HepG2 (cell line): ENCODE results near the gene A3GALT2. TPM values are rescaled to one million over a fixed set of nuclear protein-coding genes. Genes with fewer than 3 reads are reported as not detected.

Experiments used
- AGO2 ChIP-seq: fragments of 200-400 bp; formaldehyde crosslinking; optimal IDR thresholded peaks from 2 replicates; pipeline ENCODE3; 2017; ENCODE audit warnings: mild to moderate bottlenecking, low read depth, low read length, moderate library complexity
- CSRNP1 ChIP-seq: sonication (generic); formaldehyde crosslinking; IDR thresholded peaks from 2 replicates; pipeline ENCODE4 v1.8.1; 2023; ENCODE audit warnings: mild to moderate bottlenecking, missing genetic modification reagents
- FOSL2 ChIP-seq: sonication (generic); formaldehyde crosslinking; IDR thresholded peaks from 2 replicates; pipeline ENCODE4 v1.4.0; 2020; ENCODE audit warnings: missing genetic modification reagents
- GATAD2A ChIP-seq: IDR thresholded peaks from 2 replicates; pipeline ENCODE4 v1.6.1; 2016
- MAF1 ChIP-seq: sonication (generic); formaldehyde crosslinking; IDR thresholded peaks from 2 replicates; pipeline ENCODE4 v1.5.0; 2020; ENCODE audit warnings: missing genetic modification reagents, borderline replicate concordance
- MAX ChIP-seq: IDR thresholded peaks from 2 replicates; pipeline ENCODE4 v1.6.1; 2012; ENCODE audit warnings: inconsistent platforms
- NBN ChIP-seq: fragments of 450-650 bp; conservative IDR thresholded peaks from 2 replicates; pipeline ENCODE4 v1.6.1; 2017
- NFE2L1 ChIP-seq: sonication (generic); formaldehyde crosslinking; IDR thresholded peaks from 2 replicates; pipeline ENCODE4 v1.4.0; 2020; ENCODE audit warnings: missing genetic modification reagents, mild to moderate bottlenecking, borderline replicate concordance
- PCBP1 ChIP-seq: fragments of 200-400 bp; formaldehyde crosslinking; IDR thresholded peaks from 2 replicates; pipeline ENCODE4 v1.6.1; 2017; ENCODE audit warnings: mild to moderate bottlenecking, low read depth, low read length, borderline replicate concordance
- RBFOX2 ChIP-seq: fragments of 200-400 bp; formaldehyde crosslinking; IDR thresholded peaks from 2 replicates; pipeline ENCODE4 v1.6.1; 2017; ENCODE audit warnings: low read depth, mild to moderate bottlenecking, low read length
- RCOR2 ChIP-seq: IDR thresholded peaks from 2 replicates; pipeline ENCODE4 v1.6.1; 2016; ENCODE audit warnings: missing biosample characterization, missing genetic modification reagents
- TBP ChIP-seq: sonication (generic); formaldehyde crosslinking; IDR thresholded peaks from 2 replicates; pipeline ENCODE4 v1.5.0; 2020; ENCODE audit warnings: missing genetic modification reagents
- THAP9 ChIP-seq: sonication (generic); formaldehyde crosslinking; IDR thresholded peaks from 2 replicates; pipeline ENCODE4; 2020; ENCODE audit warnings: missing genetic modification reagents, mild to moderate bottlenecking, borderline replicate concordance
- ZBTB2 ChIP-seq: sonication (generic); formaldehyde crosslinking; IDR thresholded peaks from 2 replicates; pipeline ENCODE4 v1.8.0; 2022; ENCODE audit warnings: low read depth, missing genetic modification reagents
- ZBTB49 ChIP-seq: sonication (generic); formaldehyde crosslinking; IDR thresholded peaks from 2 replicates; pipeline ENCODE4 v1.4.0; 2020; ENCODE audit warnings: missing genetic modification reagents, borderline replicate concordance
- ZNF136 ChIP-seq: sonication (generic); formaldehyde crosslinking; IDR thresholded peaks from 2 replicates; pipeline ENCODE4 v1.8.1; 2022; ENCODE audit warnings: low read depth, mild to moderate bottlenecking, moderate library complexity, missing genetic modification reagents
- ZNF264 ChIP-seq: sonication (generic); formaldehyde crosslinking; IDR thresholded peaks from 2 replicates; pipeline ENCODE4 v1.4.0; 2020; ENCODE audit warnings: missing genetic modification reagents
- ZNF33B ChIP-seq: sonication (generic); formaldehyde crosslinking; IDR thresholded peaks from 2 replicates; pipeline ENCODE4 v1.5.1; 2020; ENCODE audit warnings: mild to moderate bottlenecking, missing genetic modification reagents
- ZNF567 ChIP-seq: sonication (generic); formaldehyde crosslinking; IDR thresholded peaks from 2 replicates; pipeline ENCODE4 v1.8.1; 2023; ENCODE audit warnings: mild to moderate bottlenecking, missing genetic modification reagents, borderline replicate concordance
- ZNF777 ChIP-seq: sonication (generic); formaldehyde crosslinking; IDR thresholded peaks from 2 replicates; pipeline ENCODE4 v1.4.0; 2020; ENCODE audit warnings: missing genetic modification reagents
- polyA plus RNA-seq, 8 experiments: library from polyadenylated mRNA; depleted of rRNA in 3 of 8; stranded (reverse) in 7 of 8; unstranded in 1 of 8; fragments of >200 nt; fragmentation: Illumina TruSeq in 4 of 8; extraction: Trizol in 4 of 8; gene quantifications; 2 replicates each; pipeline versions ENCODE4 v1.2.1 to v1.2.3, GENCODE V29; 2011 to 2016; ENCODE audit warnings: low read depth in 4 of 8, missing spikeins in 1 of 8, mixed read lengths in 1 of 8; ENCODE audit not compliant: insufficient read depth in 1 of 8
- total RNA-seq, 5 experiments: library from RNA; depleted of rRNA; stranded (reverse); fragments of >200 nt; fragmentation: Illumina TruSeq; extraction: Trizol; gene quantifications; 2 replicates each; pipeline ENCODE4 v1.2.3, GENCODE V29; 2016; ENCODE audit warnings: low read depth in 1 of 5

The A3GALT2 gene
- total and polyA plus RNA-seq, 2 of the 13 experiments (the other 11 are each of a cell fraction or from before 2014, with no cell fraction given) = not detected

- TF ChIP-seq ZBTB2 = no peak
- TF ChIP-seq FOSL2 = peak; percentile 21; the same call in 1 of the 2 replicates
- TF ChIP-seq ZNF264 (CRISPR knock-in tag) = 0 out of 2 replicates have a peak, but pooled peaks have one; percentile 11
- 0 out of 2 replicates have a peak, but pooled peaks have one; percentile 74 for TF ChIP-seq CSRNP1 (CRISPR knock-in tag)
- TF ChIP-seq TBP = no peak
- TF ChIP-seq RBFOX2 = peak; percentile 54; the same call in 1 of the 2 replicates
- TF ChIP-seq ZBTB49 (CRISPR knock-in tag) = 0 out of 2 replicates have a peak, but pooled peaks have one; percentile 16
- no peak for TF ChIP-seq NBN
- peak; percentile 51 for TF ChIP-seq GATAD2A
- TF ChIP-seq ZNF136 (CRISPR knock-in tag) = no peak
- no peak for TF ChIP-seq MAF1 (CRISPR knock-in tag)
- TF ChIP-seq PCBP1 = 0 out of 2 replicates have a peak, but pooled peaks have one; percentile 43
- peak; percentile 40 for TF ChIP-seq MAX
- TF ChIP-seq ZNF777 = 0 out of 2 replicates have a peak, but pooled peaks have one; percentile 7
- TF ChIP-seq NFE2L1 (CRISPR knock-in tag) = 0 out of 2 replicates have a peak, but pooled peaks have one; percentile 32
- TF ChIP-seq ZNF33B (CRISPR knock-in tag) = peak; percentile 40; the same call in 1 of the 2 replicates
- TF ChIP-seq THAP9 (CRISPR knock-in tag) = peak; percentile 24; the same call in 1 of the 2 replicates
- 0 out of 2 replicates have a peak, but pooled peaks have one; percentile 45 for TF ChIP-seq ZNF567 (CRISPR knock-in tag)
- TF ChIP-seq RCOR2 (CRISPR knock-in tag) = peak; percentile 43; the same call in 1 of the 2 replicates
- peak; percentile 53 for TF ChIP-seq AGO2
These were observed 62.9 kb downstream of the A3GALT2 start (continued) for GRCh38 chr1:33257772-33258712.
